Measurements from ENCODE around the gene THRAP3.
A peak's percentile ranks its signal among the peaks of the same experiment; 100 is the strongest.

Gene THRAP3

DNA sequence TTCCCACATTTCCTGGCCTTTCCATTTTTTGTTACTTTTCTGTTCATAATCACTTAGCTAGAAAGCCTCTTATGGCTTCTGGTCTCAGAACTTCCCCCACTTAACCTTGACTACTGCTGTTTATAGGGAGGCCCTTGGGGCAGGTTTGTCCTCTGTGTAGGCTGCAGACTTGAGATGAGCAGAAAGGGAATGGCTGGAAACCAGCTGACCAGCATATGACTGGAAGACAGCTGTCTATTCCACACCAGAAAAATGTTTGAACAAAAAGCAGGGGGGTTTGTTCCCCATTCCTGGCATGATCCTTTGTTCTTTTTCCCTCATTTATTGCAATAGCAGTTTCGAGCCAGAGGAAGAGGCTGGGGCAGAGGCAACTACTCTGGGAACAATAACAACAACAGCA is 77.0 kb downstream of the THRAP3 start:
- no peak for DNase-seq (ENCODE audit: low spot score)

DNA sequence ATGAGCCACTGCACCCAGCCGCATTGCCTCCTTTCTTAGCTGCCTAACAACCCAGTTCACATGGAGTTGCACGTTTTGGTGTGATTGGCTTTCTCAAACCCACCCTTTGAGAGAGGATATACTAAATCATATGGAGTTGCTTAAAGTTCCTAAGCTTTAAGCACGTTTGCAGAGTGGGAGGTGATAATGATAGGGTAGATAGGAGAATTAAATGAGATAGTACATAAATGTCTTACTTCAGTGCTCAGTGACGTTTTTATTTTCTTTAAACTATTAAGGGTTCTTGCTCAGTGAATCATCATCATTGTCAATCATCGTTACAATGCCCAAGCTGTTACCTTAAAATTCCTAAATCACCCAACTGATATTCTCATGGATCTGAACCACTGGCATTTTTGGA is 79.0 kb downstream of the THRAP3 start:
- DNase-seq (ENCODE audit: low spot score) = no peak

DNA sequence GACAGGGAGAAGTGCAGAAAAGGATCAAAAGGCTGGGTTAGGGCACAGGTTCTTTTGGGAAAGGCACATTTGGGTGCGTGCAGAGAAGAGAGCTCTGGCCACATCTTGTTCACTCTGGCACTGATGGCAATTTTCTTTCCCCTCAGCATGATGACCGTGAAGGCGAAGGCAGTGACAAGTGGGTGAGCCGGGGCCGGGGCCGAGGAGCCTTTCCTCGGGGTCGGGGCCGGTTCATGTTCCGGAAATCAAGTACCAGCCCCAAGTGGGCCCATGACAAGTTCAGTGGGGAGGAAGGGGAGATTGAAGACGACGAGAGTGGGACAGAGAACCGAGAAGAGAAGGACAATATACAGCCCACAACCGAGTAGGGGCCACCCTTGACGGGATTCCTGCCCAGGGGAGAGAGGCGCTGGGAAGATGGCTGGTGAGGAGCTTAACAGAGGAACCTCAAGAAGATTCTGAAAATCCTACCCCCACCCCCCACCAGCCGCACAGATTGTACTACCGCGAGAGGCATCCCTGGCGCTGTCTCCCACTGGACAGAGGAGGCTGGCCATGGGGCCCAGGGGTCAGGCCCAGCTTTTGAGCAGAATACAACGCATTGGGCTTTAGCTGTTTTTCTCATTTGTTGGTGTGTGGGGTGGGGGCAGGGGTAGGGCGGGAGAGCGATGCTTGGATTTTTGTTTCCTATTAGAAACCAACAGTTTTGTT is 79.6 kb downstream of the THRAP3 start:
- no peak for DNase-seq (ENCODE audit: low spot score)

DNA sequence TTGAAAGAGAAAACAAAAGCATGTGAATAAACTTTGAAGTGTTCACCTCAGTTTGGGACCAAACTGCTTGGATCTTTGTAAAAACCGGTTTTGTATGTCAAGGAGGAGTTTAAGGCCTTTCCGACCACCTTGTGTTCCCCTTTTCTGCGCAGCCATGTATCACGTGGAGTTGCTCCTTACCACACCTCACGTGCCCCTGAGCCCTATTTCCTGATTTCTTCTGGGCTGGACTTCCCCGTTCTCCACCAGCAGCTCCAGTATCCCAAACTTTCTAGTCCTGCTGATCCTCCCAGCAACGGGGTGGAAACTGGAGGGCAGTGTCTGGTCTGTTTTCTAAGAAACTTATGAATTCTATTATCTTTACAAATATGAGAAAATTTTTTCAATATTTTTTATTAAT is 80.3 kb downstream of the THRAP3 start:
- DNase-seq (ENCODE audit: low spot score) = no peak

DNA sequence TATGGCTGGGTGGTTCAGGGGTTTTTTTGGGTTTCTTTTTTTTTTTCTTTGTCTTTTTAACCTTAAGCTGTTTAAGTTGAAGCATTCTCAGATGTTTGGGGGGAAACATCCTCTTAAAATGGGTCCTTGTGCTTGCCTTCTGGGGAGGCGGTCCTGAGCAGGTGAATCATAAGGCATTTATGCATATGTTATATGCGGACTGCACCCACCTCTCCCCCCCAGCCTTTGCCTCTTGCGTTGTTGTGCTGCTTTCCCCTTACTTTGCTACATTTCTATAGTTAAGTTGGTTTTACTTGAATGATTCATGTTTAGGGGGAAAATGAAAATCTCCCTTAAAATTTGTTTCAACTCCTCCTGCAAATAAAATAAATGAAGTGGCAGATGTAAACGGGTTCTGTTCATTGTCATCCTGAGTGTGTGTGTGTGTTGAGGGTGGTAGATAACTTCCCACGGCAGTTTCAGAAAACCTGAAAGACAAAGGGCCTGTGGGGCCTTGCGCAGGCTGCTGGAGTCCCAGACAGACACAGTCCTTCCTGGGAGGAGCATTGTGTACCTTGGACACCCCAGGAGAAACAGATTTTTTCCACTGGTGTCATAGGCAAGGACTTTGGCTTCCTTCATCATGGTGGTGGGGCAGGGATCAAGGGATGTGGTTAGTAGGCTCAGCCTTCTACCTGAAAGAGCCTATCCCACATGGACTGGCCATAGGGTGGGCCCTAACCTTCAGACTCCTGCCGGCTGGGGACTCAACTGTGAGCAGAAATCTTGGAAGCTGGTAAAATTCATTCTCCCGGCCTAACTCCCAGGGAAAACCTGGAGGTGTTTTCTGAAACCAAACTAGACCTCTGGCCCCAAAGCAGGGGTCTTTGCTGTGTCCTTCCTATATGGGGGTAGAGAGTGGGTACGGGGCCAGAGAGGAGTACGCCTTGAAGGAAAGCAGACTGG is 81.0 kb downstream of the THRAP3 start:
- no peak for DNase-seq (ENCODE audit: low spot score)

DNA sequence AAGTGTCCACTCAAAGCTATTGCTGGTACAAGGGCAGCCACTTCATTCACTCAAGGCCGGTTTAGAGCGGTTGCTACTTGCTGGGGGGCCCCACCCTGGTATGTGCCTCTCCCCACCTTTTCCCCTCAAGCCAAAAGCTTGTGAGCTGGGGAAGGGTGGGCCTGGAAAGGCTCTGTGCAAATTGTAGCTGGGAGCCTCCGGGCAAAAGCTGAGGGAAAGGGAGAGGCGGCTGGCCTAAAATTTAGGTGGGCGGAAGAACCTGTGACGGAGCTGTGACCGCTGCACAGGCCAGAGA is 81.6 kb downstream of the THRAP3 start:
- DNase-seq (ENCODE audit: low spot score) = no peak

DNA sequence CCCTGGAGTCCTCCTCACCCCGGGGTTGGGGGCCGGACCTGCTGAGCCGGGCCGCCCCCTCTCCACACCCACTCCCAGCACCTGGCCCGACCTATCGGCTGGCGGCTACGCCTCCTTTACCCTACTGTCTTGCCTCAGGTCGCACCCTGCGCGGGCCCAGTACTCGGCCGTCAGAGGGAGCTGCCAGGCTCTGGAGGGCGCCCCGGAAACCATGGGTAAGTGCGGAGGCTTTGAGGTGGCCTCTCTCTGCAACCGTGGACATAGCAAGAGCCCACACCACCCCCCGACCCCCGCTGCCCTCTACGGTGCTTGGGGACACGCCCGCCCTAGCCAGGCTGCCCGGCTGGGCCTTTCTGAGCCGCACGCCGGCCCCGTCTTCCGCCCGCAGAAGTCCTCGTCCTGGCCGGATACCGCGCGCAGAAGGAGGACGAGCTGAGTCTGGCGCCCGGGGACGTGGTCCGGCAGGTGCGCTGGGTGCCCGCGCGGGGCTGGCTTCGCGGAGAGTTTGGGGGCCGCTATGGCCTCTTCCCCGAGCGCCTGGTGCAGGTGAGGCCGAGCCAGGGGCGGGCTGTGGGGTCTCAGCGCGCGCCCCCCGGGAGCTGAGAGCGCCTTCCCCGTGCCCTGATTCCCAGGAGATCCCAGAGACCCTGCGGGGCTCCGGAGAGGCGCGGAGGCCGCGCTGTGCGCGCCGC is 82.1 kb downstream of the THRAP3 start, which contains the start of gene SH3D21:
TSS of gene SH3D21 (plus strand) at position 159 of the 692 bp plus-strand sequence. CDS start at position 212, 53 bp downstream.
- peak; percentile 24 for DNase-seq (ENCODE audit: low spot score)

DNA sequence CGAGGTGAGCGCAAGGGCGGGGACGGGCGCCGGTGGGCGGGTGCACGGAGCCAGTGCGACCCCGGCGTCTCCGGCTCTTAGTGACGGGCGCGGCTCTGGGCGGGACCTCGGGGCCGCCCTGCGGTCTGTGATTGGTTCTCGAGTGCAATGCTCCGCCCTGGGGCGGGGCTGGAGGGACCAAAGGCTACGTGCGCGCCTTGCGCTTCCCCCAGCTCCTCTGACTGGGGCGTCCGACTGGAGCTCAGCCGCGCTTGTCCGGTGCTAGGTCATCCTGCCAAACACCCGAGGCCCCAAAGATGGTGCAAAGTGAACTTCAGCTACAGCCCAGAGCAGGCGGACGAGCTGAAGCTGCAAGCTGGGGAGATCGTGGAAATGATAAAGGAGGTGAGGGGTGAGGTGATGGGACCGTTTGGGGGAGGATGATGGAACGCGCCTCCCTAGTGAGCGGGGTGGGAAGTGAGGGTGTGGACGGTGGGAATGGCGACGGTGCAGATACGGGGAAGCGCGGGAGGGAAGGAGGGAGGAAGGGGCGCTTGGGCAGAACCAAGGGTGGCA is 82.7 kb downstream of the THRAP3 start:
- DNase-seq (ENCODE audit: low spot score) = peak; percentile 89

DNA sequence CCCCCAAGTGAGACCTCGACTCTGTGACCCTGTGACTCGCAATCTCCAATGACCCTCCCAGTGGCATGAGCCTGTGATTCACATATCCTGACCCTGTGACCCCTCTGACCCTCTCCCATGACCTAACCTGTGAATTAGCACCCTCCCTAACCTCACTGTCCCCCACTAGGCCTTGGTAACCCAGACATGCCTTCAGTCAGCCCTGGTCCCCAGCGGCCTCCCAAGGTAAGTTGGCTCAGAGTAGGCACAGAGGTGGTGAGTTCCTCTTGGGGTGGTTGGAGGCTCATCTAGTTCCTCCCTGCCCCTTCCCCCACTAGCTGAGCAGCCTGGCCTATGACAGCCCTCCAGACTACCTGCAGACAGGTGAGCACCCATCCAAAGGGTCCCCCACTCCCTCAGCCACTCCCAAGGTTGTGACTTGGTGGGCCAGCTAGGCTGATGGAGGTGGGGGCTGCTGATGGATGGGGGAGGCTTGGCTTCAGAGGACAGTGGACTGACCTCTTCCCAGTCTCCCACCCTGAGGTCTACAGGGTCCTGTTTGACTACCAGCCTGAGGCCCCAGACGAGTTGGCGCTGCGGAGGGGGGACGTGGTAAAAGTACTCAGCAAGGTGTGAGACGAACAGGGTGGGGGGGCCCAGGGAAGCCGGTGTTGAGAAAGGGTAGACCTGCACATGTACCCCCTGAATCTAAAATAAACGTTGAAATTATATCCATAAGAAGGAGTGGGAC is 83.5 kb downstream of the THRAP3 start:
- DNase-seq (ENCODE audit: low spot score) = no peak

DNA sequence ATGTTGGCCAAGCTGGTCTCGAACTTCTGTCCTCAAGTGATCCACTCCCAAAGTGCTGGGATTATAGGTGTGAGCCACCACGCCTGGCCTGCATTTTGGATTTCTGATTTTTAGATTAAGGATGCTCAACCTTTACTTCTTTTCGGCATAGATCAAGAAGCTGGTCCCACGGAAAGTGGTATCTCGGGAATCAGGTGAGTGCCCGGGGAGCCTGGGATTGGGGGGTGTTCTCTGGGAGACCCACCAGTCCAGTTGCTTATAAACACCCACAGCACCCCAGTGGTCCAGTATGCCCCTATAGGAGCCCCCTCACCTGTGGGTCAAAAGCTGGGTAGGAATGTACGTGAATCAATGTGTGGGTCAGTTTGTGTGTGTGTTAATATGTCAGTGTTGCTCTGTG is 85.2 kb downstream of the THRAP3 start:
- no peak for DNase-seq (ENCODE audit: low spot score)

DNA sequence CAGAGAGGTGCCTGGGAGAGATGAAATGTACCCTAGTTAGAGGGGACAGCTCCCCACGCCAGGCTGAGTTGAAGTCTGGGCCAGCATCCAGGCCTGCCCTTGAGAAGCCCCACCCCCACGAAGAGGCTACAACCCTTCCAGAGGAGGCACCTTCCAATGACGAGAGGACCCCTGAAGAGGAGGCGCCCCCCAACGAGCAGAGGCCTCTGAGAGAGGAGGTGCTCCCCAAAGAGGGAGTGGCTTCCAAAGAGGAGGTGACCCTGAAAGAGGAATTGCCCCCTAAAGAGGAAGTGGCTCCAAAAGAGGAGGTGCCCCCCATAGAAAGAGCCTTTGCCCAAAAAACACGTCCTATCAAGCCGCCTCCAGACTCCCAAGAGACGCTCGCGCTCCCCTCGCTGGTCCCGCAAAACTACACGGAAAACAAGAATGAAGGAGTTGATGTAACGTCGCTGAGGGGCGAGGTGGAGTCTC is 96.1 kb downstream of the THRAP3 start:
- no peak for DNase-seq (ENCODE audit: low spot score)

DNA sequence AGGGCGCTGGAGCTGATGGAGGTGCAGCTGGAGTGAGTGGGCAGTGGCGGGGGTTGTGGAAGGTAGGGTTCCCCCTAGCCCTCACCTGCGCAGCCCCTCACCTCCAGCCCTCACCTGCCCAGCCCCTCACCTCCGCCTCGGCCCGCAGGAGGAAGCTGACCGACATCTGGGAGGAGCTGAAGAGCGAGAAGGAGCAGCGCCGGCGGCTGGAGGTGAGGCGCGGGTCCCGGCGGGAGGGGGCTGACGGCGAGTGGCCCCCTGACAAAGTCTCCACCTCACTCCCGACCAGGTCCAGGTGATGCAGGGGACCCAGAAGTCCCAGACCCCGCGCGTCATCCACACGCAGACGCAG is 96.5 kb downstream of the THRAP3 start:
- DNase-seq (ENCODE audit: low spot score) = no peak

DNA sequence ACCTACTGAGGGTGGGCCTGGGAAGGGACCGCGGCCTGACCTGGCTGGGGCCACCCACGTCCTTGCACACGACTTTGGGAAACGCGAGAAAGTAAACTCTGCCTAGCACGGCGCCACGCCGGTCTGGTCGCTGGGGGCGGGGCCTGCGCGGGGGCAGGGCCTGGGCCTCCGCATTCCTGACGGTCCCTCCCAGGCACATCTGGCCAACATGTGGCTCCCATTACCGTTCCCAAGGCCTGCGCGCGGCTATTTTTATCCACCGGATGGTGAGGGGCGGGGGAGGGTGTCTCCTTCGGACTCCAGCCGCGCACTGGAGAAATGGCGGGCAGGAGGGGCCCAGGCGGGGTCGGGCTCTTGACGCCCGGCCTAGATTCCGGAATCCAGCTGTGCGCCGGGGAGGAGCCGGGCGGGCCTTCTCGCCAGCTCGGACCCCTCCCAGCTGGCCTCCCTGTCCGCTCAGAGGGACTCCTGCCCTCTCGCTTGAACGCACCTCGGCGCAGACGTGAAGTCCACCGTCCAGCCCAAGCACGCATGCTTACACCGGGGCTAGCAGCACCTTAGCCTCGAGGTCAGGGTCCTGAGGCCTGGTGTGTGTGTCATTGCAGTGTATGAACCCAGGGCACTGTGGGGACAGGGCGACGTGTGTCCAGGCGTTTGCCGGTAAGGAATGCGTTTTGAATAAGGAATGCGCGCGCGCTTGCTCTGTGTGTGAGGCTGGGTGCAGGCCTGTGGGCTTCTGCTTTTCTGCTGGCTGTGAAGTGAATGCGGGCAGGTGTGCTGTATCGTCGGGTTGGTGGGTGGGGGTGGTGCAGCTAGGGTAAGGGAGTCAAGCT is 97.1 kb downstream of the THRAP3 start:
- no peak for DNase-seq (ENCODE audit: low spot score)

DNA sequence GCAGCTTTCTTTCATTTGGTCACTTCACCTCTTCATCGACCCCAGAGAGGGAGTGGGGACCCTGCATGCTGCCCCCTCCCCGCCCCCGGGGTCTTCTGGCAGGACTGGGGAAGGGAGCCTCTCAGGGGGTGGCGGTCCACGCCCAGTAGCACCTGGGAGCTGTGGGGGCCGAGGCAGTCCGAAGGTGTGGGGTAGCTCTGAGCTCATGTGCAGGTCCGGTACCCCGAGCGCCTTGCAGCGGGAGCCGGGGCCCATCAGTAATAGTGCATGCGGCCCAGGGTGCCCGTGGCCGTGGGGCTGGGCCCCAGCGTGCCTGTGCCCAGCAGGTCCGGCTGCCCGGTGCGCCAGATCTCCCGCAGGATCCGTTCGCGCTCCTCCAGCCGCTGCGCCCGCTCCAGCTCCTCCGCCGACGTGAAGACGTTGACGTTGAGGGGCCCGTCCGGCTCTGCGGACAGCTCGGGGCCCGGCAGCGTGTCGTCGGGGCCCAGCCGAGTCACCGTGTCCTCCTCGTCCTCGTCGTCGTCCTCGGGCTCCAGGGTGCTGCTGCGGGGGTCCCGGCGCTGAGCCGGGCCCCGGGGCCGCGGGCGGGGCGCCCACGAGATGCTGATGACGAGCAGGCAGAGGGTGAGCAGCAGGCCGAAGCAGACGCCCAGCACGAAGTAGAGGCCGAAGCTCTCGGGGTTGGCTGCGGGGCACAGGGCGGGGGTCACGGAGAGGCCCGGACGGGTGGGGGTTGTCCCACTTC is 98.0 kb downstream of the THRAP3 start:
- no peak for DNase-seq (ENCODE audit: low spot score)

DNA sequence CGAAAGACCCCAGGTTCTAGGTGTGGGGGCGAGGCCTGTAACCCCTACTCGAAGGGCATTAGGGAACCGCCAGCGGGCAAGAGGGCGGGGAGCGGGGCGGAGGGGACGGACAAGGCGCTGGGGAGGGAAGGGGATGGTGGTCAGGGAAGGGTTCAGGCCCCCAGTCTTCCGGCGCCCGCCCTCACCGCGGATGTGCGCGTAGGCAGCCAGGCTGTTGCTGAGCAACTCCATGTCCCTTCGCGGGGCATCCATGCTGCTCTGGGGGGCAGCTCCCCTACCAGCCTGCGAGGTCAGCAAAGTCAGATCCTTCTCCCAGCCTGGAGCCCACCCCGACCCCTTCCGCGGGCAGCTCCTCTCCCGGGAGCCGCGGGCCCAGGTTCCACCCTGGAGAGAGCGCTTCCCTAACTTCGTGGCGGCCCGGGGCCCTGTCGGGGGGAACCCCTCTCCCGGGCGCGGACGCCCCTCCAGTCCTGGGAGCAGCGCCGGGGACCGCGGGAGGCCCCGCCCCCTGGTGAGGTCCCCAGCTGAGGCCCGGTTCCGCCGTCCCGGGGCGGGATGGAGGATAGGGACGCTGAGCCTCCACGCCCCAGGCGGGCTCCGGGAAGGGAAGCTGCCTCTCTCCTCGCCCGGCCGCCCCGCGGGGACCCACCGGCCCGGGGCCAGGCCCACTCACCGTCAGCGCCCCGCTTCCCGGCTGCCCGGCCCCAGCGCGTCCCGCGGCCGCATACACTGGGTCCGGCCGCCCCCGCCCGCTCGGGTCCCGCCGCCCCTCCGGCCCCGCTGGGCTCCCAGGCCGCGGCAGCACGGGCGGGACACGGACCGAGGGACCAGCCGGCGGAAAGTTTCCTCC is 98.8 kb downstream of the THRAP3 start:
- no peak for DNase-seq (ENCODE audit: low spot score)

DNA sequence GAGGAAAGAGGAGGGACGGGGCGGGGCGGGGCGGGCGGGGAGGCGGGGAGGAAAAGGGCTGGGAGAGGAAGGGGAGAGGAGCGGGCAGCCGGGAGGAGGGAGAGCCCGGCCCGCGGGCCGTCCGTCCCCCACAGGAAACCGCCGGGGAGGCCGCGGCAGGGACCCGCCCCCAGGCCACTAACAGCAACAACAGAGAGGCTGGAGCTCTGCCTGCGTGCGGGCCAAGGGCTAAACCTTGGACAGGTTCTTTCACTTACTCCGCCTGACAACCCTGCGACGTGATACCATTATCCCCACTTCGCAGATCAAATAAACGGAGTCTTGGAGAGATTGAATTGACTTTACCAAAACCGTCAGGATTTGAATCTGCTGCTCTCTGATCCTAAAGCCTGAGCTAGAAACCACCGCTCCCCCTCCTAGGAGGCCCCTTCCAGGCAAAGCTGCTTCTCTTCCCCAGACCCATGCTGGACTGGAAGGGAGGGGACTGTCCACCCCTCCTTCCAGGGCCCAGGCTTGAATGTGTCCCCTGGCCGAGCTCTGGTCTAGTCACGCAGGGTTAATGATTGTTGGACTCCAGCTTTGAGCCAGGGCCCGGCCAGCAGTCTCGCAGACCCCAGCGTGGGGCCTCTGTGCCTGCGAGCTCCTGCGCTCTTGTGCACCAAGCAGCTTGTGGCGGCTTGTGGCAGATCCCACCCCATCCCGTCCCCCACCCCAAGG is 99.6 kb downstream of the THRAP3 start, which contains the start of gene EVA1B:
TSS of gene EVA1B (minus strand) at position 10 of the 717 bp plus-strand sequence. CDS start 608 bp downstream, outside the sequence.
- DNase-seq (ENCODE audit: low spot score) = no peak

DNA sequence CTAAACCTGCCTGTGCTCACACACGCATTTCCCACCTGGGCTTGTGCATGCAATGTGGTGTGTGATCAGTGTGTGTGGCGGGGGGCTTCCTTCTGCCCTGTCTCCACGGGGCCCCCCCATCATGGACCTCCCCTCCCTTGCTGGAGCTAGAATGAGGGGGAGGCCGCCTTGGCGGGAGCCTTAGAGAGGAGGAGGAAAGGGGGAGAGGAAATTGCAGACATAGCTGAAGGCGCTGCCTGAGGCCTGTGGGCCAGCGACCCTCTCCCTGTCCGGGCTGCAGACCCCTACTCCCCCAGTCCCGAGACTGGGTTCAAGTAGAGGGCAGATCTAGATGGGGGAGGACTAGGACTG is 100.1 kb downstream of the THRAP3 start:
- DNase-seq (ENCODE audit: low spot score) = no peak

DNA sequence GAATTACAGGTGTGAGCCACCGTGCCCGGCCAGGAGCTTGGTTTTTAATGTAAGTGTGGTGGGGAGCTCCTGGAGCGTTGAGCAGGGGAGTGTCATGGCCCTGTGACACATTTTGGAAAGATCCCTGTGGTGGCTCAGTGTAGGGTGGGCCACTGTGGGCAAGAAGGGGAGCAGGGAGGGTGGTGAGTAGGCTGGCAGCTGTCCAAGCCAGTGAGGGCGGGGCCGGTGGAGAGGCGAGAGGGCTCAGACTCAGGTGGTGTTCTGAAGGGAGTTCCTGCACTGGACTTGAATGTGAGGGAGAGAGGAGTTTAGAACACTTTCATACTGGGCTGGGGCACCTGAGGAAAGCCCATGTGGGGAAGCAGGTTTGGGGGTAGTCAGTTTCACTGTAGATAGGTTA is 102.3 kb downstream of the THRAP3 start:
- DNase-seq (ENCODE audit: low spot score) = no peak
